GM10266 (cell line): Measurements from ENCODE around the gene SMIM5.
"Not testable (repeated sequence)": the region's sequence is repeated elsewhere in the genome, so short reads cannot be mapped to it uniquely, and the experiment has no call there.

Experiments
- DNase-seq: peaks from one replicate; pipeline ENCODE4 v3.0.0; 2012; ENCODE audit errors: extremely low spot score
- TF ChIP-seq, protein P1 (sequence below): IDR thresholded peaks from 2 replicates; pipeline ENCODE4 v1.5.1; 2012; ENCODE audit warnings: mild to moderate bottlenecking, low read depth; ENCODE audit not compliant: control insufficient read depth, insufficient read depth; ENCODE audit errors: missing control alignments

The SMIM5 gene

DNA sequence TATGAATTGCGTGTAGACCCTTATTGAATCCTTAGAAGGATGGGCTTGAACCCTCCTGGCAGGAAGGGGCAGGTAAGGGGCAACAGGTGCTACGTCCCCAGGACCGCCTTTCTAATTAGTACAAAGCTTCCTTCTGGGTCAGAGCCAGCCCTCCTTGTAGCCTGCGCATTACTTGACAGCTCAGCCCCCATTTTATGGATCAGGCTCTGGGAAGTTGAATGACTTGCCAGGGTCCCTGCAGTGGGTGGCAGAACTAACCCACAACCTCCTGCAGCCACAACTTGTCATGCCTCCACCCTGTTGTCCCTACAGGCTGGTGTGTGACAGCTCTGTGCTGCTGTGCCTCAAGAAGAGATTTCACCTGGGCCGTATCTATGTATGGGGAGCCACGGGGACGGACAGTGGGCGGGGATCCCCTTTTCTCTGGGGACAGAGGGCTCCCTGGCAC is 42.9 kb upstream of the SMIM5 start:
- DNase-seq = no peak
- TF ChIP-seq, protein P1, sequence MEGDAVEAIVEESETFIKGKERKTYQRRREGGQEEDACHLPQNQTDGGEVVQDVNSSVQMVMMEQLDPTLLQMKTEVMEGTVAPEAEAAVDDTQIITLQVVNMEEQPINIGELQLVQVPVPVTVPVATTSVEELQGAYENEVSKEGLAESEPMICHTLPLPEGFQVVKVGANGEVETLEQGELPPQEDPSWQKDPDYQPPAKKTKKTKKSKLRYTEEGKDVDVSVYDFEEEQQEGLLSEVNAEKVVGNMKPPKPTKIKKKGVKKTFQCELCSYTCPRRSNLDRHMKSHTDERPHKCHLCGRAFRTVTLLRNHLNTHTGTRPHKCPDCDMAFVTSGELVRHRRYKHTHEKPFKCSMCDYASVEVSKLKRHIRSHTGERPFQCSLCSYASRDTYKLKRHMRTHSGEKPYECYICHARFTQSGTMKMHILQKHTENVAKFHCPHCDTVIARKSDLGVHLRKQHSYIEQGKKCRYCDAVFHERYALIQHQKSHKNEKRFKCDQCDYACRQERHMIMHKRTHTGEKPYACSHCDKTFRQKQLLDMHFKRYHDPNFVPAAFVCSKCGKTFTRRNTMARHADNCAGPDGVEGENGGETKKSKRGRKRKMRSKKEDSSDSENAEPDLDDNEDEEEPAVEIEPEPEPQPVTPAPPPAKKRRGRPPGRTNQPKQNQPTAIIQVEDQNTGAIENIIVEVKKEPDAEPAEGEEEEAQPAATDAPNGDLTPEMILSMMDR = no peak

DNA sequence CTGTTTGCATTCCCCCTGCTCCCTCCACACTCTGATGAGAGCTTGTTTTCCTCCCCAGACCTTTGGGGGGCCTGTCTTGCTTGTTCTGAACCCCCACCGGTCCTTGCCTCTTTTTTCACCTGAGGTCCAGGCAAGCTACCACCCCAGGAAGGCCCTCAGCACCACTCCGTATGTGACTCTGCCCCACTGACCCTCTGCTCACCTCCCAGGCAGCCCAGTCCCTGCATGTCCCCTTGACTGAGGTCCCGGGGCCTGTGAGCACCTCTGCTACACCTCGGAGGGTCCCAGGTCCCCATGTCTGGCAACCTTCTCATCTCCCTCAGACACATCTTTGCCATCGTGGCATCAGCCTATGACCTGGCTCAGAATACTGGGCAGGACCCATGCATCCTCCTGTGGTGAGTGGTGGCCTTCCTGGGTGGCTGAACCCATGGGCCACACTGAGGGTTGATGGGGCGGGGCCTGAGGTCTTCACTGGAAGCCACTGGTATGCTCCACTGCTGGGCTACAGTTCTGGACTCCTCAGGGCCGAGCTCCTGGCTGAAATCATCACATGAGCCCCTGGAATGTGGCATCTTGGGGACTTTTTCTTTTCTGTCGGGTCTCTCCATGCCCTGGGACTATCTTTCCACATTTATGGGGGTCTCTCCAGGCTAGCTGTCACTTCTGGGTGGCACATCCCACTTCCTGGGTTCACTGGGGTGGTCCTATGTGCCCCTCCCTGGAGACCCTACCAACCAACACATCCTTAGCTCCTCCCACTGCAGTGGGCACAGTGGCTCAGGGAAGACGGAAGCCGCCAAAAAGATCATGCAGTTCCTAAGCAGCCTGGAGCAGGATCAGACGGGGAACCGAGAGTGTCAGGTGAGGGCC is 42.1 kb upstream of the SMIM5 start:
- DNase-seq = no peak
- TF ChIP-seq, protein P1 = no peak

DNA sequence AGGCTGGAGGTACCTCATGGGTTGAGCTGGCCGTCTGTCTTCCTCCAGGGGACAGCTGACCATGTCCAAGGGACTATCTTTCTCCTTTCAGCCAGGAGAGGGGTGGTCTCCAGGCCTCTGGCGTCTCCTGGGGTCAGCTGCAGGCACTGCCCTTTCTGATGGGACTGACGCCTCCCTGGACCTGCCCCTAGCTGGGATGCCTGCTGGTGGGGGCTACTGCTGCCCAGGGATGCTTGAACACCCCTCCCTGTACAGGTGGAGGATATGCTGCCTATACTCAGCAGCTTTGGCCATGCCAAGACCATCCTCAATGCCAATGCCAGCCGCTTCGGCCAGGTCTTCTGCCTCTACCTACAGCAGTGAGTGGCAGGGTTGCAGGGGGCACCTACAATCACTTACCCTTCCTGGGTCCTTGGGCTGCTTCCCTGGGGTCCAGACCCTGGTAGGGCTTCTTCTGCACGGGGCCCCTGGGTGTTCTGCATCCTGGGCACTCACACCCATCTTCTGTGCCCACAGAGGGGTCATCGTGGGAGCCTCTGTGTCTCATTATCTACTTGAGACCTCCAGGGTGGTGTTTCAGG is 41.4 kb upstream of the SMIM5 start:
- TF ChIP-seq, protein P1 = no peak
- no peak for DNase-seq

DNA sequence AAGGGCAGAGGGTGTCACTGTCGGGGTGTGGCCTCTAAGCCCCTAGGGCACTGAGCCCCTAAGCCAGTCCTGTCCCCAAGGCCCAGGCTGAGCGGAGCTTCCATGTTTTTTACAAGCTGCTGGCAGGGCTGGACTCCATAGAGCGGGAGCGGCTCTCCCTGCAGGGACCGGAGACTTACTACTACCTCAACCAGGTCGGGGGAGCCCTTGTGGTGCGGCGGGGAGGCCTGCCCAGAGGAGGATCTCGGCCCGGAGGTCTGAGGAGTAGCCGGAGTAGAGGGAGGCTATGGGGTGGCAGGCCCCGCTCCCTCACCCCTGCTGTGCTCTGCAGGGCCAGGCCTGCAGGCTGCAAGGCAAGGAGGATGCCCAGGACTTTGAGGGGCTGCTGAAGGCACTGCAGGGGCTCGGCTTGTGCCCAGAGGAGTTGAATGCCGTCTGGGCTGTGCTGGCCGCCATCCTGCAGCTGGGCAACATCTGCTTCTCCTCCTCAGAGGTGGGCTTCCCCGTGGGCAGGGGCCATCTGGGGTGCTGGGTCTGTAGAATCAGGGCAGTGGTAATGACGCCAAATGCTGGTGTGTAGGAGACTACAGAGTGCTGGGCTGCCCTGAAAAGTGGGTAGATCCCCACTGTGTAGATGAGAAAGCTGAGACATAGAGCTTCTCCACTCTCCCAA is 40.8 kb upstream of the SMIM5 start:
- no peak for DNase-seq
- TF ChIP-seq, protein P1 = no peak

DNA sequence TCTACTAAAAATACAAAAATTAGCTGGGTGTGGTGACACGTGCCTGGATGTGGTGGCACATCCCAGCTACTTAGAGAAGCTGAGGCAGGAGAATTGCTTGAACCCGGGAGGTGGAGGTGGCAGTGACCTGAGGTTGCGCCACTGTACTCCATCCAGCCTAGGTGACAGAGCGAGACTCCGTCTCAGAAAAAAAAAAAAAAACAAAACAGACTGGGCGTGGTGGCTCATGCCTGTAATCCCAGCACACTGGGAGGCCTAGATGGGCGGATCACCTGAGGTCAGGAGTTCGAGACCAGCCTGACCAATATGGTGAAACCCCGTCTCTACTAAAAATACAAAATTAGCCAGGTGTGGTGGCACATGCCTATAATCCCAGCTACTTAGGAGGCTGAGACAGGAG is 39.8 kb upstream of the SMIM5 start:
- not testable (repeated sequence) for DNase-seq

DNA sequence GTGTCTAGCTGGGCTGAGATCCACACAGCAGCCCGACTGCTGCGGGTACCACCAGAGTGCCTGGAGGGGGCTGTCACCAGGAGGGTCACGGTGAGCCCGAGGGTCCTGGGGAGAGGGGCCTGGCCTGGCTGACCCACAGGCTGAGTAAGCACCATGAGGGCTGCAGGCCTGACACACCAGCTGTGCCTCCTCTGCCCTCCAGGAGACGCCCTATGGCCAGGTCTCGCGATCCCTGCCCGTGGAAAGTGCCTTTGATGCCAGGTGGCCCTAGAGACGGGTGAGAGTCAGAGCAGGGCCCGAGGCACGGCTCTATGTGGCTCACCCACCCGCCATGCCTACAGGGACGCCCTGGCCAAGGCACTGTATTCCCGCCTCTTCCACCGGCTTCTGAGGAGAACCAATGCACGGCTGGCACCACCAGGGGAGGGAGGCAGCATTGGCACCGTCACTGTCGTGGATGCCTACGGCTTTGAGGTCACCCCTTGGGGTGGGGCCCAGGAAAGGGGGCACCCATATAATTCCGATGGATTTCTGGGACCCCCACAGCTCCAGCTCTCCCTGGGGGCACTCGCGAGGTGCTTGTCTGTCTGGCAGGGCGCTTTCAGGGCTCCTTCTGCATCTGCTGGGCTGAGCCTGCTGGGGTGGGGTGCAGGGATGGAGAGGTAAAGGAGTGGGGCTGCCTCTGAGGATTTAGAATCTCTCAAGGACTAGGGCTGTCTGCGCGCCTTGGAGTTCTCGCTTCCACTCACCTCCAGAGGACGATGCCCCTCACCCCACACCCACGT is 38.5 kb upstream of the SMIM5 start:
- no peak for DNase-seq
- TF ChIP-seq, protein P1 = no peak

DNA sequence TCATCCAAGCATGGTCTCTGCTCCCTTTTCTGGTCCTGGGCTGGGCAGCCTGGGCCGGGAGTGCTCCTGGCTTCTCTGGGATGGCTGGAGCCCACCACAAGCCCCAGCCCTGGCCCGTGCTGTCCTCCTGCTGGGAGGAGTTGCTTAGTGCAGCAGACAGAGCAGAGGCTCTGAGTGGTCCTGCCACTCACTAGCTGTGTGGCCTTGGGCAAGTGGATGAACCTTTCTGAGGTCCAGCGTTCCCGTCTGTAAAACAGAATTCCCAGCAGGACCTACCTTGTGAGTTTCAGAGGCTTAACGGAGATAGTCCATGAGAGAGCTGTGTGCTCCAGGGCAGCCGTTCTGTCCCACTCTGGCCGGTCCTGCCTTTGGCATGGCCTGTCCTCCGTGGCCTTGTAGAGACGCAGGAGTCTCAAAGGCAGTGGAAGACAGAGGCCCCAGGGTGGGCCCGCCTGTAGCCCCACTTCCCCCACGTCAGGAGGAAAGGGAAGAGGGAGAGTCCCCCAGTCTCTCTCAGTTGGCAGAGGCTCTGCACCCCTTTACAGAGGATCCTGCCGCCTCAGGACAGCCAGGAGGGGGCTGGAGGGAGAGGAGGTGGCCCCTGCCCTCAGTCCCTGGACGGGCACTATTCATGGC is 37.8 kb upstream of the SMIM5 start:
- DNase-seq = no peak
- TF ChIP-seq, protein P1 = no peak
